ENCODE data around the gene PDZD4.
A peak's percentile ranks its signal among the peaks of the same experiment; 100 is the strongest.

Gene PDZD4

DNA sequence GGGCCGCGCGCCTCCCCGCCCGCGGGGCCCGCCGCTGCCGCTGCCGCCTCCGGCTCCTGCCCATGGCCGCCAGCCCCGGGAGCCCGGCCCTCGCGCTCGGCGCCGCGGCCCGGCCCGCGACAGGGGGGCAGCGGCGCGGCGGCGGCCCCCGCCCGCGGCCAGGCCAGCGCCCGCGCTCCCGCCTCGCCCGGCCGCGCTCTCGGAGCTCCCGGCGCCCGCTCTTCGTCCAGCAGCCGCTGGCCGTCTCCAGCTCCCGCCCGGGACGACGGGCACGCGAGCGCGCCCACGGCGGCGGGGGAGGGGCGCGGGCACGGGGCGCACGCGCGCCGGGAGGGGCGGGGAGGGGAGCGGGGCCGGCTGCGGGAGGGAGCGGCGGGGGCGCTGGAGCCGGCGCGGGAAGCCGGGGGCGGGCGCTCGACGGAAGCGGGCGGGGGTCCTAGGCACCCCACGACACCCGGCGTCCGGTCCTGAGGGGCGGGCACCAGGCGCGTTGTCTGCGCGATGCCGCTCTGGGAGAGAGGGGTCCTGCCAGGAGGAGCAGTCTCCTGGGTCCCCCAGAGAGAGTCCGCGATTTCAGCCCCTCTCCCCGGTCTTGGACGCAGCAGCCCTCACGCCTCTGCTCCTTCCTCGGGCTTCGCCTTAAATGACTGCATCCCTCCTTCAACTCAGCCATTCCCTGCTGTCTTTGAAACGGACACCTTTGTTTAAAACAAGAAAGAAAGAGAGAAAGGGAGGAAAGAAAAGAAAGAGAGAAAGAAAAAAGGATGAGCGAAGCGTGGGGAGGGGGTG, 490 bp upstream of the PDZD4 start:
- Histone ChIP-seq H3K9me3 (ENCODE audit: low read length) (no peaks in the 10 kb centered on the region), H3K4me1 (ENCODE audit: insufficient read depth, low read length) (no peaks in the 10 kb centered on the region), H3K4me3 (ENCODE audit: low read depth in 1 of 2, low read length in 2 of 2) (no peak overlapping the region)

DNA sequence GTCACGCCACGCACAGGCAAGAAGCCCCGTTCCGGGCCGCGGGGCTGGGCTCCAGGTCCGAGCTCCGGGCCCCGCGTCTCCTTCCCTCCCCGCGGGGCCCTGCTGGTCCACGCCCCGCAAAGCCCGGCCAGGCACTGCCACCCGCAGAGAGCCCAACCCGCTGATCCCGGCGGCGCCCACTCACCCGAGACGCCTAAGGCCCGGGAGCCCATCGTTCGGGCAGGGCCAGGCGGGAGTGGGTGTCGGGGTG, 870 bp downstream of the PDZD4 start:
- no peaks in the 10 kb centered on the region for H3K9me3 ChIP-seq (ENCODE audit: low read length)
- H3K9ac ChIP-seq (ENCODE audit: low read length) = no peak overlapping the region
- H3K27me3 ChIP-seq (ENCODE audit: control insufficient read depth in 1 of 2, insufficient read depth in 2 of 2, low read length in 2 of 2) = peaks cover 0 to 42% of the 10 kb centered on the region in 2 donors
- H3K4me1 ChIP-seq (ENCODE audit: insufficient read depth, low read length) = no peaks in the 10 kb centered on the region
- H3K4me3 ChIP-seq (ENCODE audit: low read depth in 1 of 2, low read length in 2 of 2) = peak overlapping the region; percentile 36 to 55
- H3K27ac ChIP-seq (ENCODE audit: low read depth, low read length) = no peak overlapping the region
- H3K36me3 ChIP-seq (ENCODE audit: insufficient read depth, low read length) = no peaks in the 10 kb centered on the region

More for the DNA sequence above, 490 bp upstream of the PDZD4 start:
- H3K27ac ChIP-seq (ENCODE audit: low read depth, low read length) = no peak overlapping the region
- peaks cover 0 to 36% of the 10 kb centered on the region in 2 donors for H3K27me3 ChIP-seq (ENCODE audit: control insufficient read depth in 1 of 2, insufficient read depth in 2 of 2, low read length in 2 of 2)
- no peaks in the 10 kb centered on the region for H3K36me3 ChIP-seq (ENCODE audit: insufficient read depth, low read length)
- no peak overlapping the region for H3K9ac ChIP-seq (ENCODE audit: low read length)

DNA sequence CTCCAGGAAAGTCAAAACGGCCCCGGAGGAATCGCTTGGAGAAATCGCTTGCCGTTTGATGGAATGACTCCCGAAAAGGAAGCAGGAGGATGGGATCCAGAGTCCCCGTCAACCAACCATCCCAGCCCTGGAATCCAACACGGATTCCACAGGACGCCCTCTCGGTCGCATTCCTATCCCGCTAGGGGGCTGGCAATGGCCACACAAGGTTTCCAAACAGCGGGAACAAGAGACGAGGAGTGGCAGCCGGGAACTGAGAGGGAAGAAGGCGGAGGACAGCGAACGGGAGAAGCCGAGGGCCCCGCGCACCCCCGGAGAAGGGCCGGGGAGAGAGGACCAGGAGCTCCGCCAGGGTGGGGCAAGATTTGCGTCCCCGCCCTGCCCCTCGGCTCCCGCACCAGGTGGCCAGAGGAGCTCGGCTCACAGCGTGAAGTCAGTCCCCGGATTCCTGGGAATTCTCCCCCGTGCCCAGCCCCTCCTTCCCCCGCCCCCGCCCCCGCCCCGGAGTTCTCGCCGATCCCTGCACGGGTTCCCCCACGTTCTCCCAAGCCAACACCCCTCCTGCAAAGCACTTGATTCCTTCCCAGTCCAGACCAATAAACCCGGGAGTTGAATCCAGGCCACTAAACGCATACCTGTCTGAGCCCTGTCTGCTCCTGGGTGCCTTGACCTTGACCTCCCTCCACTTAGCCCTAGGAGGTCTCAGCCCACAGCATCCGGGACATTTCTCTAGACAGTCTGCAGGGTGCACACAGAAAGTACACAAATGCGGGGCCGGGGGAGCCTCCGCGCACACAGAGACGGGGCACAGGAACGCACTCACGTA, 1.4 kb downstream of the PDZD4 start:
- Histone ChIP-seq H3K27ac (ENCODE audit: low read depth, low read length) (no peak overlapping the region), H3K4me3 (ENCODE audit: low read depth in 1 of 2, low read length in 2 of 2) (peak overlapping the region; percentile 36 to 58), H3K9me3 (ENCODE audit: low read length) (no peaks in the 10 kb centered on the region), H3K36me3 (ENCODE audit: insufficient read depth, low read length) (no peaks in the 10 kb centered on the region), H3K9ac (ENCODE audit: low read length) (no peak overlapping the region), H3K4me1 (ENCODE audit: insufficient read depth, low read length) (no peaks in the 10 kb centered on the region), H3K27me3 (ENCODE audit: control insufficient read depth in 1 of 2, insufficient read depth in 2 of 2, low read length in 2 of 2) (peaks cover 0 to 44% of the 10 kb centered on the region in 2 donors)

DNA sequence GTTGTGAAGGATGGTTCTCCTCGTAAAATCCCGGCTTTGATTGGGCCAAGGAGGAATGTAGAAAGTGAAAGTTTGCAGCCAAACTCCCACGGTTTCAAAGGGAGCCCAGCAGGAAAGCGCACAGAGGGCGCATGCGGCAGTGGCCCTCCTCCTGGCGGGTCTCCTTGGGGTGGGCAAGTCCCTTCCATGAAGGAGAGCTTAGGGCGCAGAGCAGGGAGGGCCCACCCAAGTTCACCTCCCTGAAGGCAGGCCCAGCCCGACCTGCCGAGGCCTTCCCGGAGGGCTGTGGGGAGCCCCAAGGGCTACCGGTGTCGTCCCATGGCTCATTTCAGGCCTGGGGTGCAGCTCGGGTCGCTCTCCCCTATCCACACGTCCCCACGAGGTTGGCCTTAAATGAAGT, 2.0 kb downstream of the PDZD4 start:
- Histone ChIP-seq H3K4me1 (ENCODE audit: insufficient read depth, low read length) (no peaks in the 10 kb centered on the region), H3K27me3 (ENCODE audit: control insufficient read depth in 1 of 2, insufficient read depth in 2 of 2, low read length in 2 of 2) (peaks cover 0 to 49% of the 10 kb centered on the region in 2 donors), H3K36me3 (ENCODE audit: insufficient read depth, low read length) (no peaks in the 10 kb centered on the region), H3K4me3 (ENCODE audit: low read depth in 1 of 2, low read length in 2 of 2) (peak overlapping the region; percentile 13 to 58), H3K27ac (ENCODE audit: low read depth, low read length) (peak overlapping the region; percentile 29), H3K9me3 (ENCODE audit: low read length) (no peaks in the 10 kb centered on the region), H3K9ac (ENCODE audit: low read length) (no peak overlapping the region)

DNA sequence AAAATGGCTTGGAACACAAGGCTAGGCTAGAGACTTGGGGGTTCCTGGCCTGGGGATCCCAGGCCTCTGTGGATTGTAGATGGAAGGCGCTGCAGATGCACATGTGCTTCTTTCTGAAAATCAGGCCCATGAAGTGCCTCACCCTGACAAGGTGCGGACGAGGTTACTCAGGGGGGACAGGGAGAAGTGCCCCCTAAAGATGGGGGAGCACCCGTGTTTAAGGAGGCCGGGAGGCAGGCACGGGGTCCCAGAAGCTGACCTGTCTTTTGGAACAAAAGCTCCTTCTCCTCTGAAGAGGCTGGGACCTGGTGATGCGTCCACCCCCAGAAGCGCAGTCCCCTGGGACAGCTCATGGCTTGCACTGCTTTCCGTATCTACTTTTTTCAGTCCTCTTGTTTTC, 2.4 kb downstream of the PDZD4 start:
- H3K27ac ChIP-seq (ENCODE audit: low read depth, low read length) = peak overlapping the region; percentile 29

DNA sequence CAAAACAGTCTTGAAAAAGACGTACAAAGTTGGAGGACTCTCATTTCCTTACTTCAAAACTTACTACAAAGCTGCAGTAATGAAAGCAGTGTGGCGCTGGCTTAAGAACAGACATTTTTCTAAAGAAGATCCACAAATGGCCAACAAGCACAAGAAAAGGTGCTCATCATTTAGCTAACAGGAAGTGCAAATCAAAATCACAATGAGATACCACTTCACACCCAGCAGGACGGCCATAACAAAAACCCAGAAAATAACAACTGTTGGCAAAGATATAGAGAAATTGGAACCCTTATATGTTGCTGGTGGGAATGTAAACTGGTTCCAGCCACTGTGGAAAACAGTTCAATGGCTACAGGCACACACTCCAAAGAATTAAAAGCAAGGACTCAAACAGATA, 3.3 kb downstream of the PDZD4 start:
- H3K27ac ChIP-seq (ENCODE audit: low read depth, low read length) = no peak overlapping the region
- no peaks in the 10 kb centered on the region for H3K9me3 ChIP-seq (ENCODE audit: low read length)
- H3K9ac ChIP-seq (ENCODE audit: low read length) = no peak overlapping the region
- H3K36me3 ChIP-seq (ENCODE audit: insufficient read depth, low read length) = no peaks in the 10 kb centered on the region
- H3K27me3 ChIP-seq (ENCODE audit: control insufficient read depth in 1 of 2, insufficient read depth in 2 of 2, low read length in 2 of 2) = peaks cover 0 to 40% of the 10 kb centered on the region in 2 donors
- H3K4me3 ChIP-seq (ENCODE audit: low read depth in 1 of 2, low read length in 2 of 2) = no peak overlapping the region
- H3K4me1 ChIP-seq (ENCODE audit: insufficient read depth, low read length) = no peaks in the 10 kb centered on the region

More for the DNA sequence above, 2.4 kb downstream of the PDZD4 start:
- H3K9me3 ChIP-seq (ENCODE audit: low read length) = no peaks in the 10 kb centered on the region
- peaks cover 0 to 48% of the 10 kb centered on the region in 2 donors for H3K27me3 ChIP-seq (ENCODE audit: control insufficient read depth in 1 of 2, insufficient read depth in 2 of 2, low read length in 2 of 2)
- H3K9ac ChIP-seq (ENCODE audit: low read length) = no peak overlapping the region
- no peaks in the 10 kb centered on the region for H3K4me1 ChIP-seq (ENCODE audit: insufficient read depth, low read length)
- H3K36me3 ChIP-seq (ENCODE audit: insufficient read depth, low read length) = no peaks in the 10 kb centered on the region
- peak overlapping the region in 1 of 2 donors; percentile 13 for H3K4me3 ChIP-seq (ENCODE audit: low read depth in 1 of 2, low read length in 2 of 2)

DNA sequence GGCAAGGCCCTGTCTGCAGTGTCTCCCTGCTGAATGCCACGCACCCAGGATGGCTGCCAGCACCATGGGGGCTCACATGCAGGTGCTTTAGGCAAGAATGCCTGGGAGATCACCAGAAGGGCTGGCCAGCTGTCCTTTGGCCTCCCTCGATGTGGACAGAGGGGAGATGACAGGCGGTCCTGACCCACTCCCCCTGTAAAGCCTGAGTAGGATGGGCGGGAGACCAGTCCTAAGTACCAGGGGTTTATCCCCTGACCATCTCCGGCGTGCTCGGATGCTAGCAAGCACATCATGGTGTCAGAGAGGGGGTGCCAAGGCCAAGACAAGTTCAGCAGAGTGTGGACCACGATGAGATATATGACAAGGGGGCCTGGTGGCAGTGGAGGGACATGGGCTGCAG, 5.3 kb downstream of the PDZD4 start:
- Histone ChIP-seq H3K9me3 (ENCODE audit: low read length) (no peaks in the 10 kb centered on the region), H3K36me3 (ENCODE audit: insufficient read depth, low read length) (no peaks in the 10 kb centered on the region), H3K9ac (ENCODE audit: low read length) (no peak overlapping the region), H3K4me3 (ENCODE audit: low read depth in 1 of 2, low read length in 2 of 2) (no peak overlapping the region), H3K27ac (ENCODE audit: low read depth, low read length) (no peak overlapping the region), H3K27me3 (ENCODE audit: control insufficient read depth in 1 of 2, insufficient read depth in 2 of 2, low read length in 2 of 2) (peaks cover 0 to 41% of the 10 kb centered on the region in 2 donors), H3K4me1 (ENCODE audit: insufficient read depth, low read length) (no peaks in the 10 kb centered on the region)

DNA sequence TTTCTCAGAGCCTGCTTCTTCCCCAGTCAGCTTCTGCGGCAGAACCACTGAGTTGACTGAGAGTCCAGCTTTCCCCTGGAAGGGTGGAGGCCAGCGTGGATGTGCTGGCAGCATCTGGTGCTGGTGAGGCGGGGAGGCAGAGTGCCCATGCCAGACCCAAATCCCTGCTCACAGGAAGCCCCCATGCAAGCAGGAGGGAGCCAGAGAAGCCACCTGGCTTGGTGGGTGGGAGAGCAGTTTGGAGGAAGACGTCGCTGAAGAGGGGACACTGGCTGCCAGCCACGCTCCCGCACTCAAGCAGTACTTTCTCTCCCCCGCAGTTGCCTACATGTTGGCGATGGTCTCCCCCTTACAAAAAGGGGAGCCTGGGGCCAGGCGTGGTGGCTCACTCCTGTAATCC, 6.0 kb downstream of the PDZD4 start:
- H3K27me3 ChIP-seq (ENCODE audit: control insufficient read depth in 1 of 2, insufficient read depth in 2 of 2, low read length in 2 of 2) = peaks cover 0 to 34% of the 10 kb centered on the region in 2 donors
- H3K9ac ChIP-seq (ENCODE audit: low read length) = no peak overlapping the region
- H3K9me3 ChIP-seq (ENCODE audit: low read length) = no peaks in the 10 kb centered on the region
- H3K4me1 ChIP-seq (ENCODE audit: insufficient read depth, low read length) = peaks cover 3% of the 10 kb centered on the region
- H3K27ac ChIP-seq (ENCODE audit: low read depth, low read length) = no peak overlapping the region
- no peak overlapping the region for H3K4me3 ChIP-seq (ENCODE audit: low read depth in 1 of 2, low read length in 2 of 2)
- H3K36me3 ChIP-seq (ENCODE audit: insufficient read depth, low read length) = no peaks in the 10 kb centered on the region

DNA sequence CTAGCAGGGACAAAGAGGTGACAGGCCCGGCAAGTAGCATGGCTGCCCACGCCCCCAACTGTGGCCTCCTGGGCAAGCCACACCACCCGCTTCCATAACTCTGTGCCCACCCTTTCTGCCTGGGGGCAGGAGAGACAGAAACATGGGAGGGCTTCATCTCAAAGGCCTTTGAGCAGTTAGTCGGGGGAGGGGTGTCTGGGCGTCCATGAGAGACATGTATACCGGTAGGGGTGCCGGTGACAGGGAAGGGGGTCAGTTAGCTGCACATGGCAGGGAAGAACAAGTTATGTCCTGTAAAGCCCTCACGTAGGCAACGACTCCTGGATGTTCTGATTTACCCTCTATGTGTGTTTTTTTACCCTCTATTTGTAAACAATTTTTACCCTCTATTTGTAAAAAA, 9.3 kb downstream of the PDZD4 start:
- Histone ChIP-seq H3K27me3 (ENCODE audit: control insufficient read depth in 1 of 2, insufficient read depth in 2 of 2, low read length in 2 of 2) (peaks cover 0 to 23% of the 10 kb centered on the region in 2 donors), H3K9ac (ENCODE audit: low read length) (no peak overlapping the region), H3K4me3 (ENCODE audit: low read depth in 1 of 2, low read length in 2 of 2) (no peak overlapping the region), H3K27ac (ENCODE audit: low read depth, low read length) (no peak overlapping the region), H3K4me1 (ENCODE audit: insufficient read depth, low read length) (peaks cover 5% of the 10 kb centered on the region), H3K9me3 (ENCODE audit: low read length) (no peaks in the 10 kb centered on the region), H3K36me3 (ENCODE audit: insufficient read depth, low read length) (no peaks in the 10 kb centered on the region)

DNA sequence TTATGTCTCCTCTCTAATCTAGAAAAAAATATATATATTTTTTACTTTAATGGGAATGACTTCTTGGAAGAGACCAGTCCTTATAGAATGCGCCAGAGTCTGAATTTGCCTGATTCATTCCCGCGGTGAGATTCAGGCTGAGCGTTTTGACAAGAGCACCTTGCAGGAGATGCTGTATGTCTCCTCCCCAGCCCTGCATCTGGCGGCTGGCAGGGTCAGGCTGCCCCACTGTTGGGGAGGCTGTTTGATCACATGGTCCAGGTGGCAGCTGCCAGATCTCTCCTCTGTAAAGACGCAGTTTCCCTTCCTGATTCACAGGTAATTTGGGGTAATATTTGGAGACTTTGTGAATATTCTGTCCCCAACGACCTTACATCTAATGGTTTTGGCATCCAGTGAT, 9.7 kb downstream of the PDZD4 start:
- Histone ChIP-seq H3K4me3 (ENCODE audit: low read depth in 1 of 2, low read length in 2 of 2) (no peak overlapping the region), H3K36me3 (ENCODE audit: insufficient read depth, low read length) (no peaks in the 10 kb centered on the region), H3K4me1 (ENCODE audit: insufficient read depth, low read length) (peaks cover 5% of the 10 kb centered on the region), H3K27ac (ENCODE audit: low read depth, low read length) (no peak overlapping the region), H3K27me3 (ENCODE audit: control insufficient read depth in 1 of 2, insufficient read depth in 2 of 2, low read length in 2 of 2) (peaks cover 0 to 23% of the 10 kb centered on the region in 2 donors), H3K9me3 (ENCODE audit: low read length) (no peaks in the 10 kb centered on the region), H3K9ac (ENCODE audit: low read length) (no peak overlapping the region)

DNA sequence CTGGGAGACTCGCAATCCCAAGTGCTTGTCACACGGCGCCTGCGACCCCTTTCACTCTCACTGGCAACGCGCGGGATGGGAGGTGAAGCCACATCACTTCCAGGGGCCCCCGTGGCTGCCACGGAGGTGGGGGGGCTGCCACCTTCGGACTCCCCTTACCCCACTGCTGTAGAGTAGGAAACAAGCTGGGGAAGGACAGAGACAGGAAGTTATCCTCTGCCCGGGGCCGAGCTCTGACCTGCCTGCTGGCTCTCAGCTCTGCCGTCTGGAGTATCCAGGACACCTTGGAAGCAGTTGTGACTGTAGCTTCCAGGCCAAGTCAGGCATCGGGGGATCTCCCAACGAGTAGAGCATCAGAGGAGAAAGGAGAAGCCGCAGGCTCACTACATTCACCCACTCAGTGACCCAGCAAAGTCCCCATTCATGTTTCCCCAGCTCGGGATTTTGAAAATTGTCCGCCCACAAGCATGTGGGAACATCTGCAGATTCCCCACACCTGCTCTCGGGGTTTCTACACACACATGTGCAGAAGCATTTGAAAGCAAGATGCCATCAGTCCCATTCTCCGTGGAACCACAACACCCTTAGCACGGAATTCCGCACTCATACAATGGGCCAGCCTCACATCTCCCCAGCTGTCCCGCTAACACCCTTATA, 10.8 kb downstream of the PDZD4 start:
- Histone ChIP-seq H3K9ac (ENCODE audit: low read length) (no peak overlapping the region), H3K27me3 (ENCODE audit: control insufficient read depth in 1 of 2, insufficient read depth in 2 of 2, low read length in 2 of 2) (peaks cover 0 to 22% of the 10 kb centered on the region in 2 donors), H3K36me3 (ENCODE audit: insufficient read depth, low read length) (no peaks in the 10 kb centered on the region), H3K27ac (ENCODE audit: low read depth, low read length) (no peak overlapping the region), H3K9me3 (ENCODE audit: low read length) (no peaks in the 10 kb centered on the region), H3K4me3 (ENCODE audit: low read depth in 1 of 2, low read length in 2 of 2) (peak overlapping the region in 1 of 2 donors; percentile 32), H3K4me1 (ENCODE audit: insufficient read depth, low read length) (peaks cover 5% of the 10 kb centered on the region)

All from muscle layer of colon (tissue), 2 donors.